Thoracic aorta (tissue), 2 donors: ENCODE results near the gene NPM1. TPM values are rescaled to one million over a fixed set of nuclear protein-coding genes. Genes with fewer than 3 reads are reported as not detected.

Experiments
- ATAC-seq: fragments of 150-250 bp; one replicate; pipeline ENCODE4 v1.8.0; 2017; ENCODE audit warnings: low read depth; ENCODE audit not compliant: insufficient number of reproducible peaks, low FRiP score
- DNase-seq: peaks from one replicate; pipeline ENCODE4 v3.0.0-alpha.2; 2020; ENCODE audit warnings: low spot score
- H3K27ac ChIP-seq, 2 donors: fragments of 200-600 bp; sonication (generic); 1 replicate in 1 of 2; 2 replicates in 1 of 2; pipeline ENCODE4 v1.5.1; 2016; ENCODE audit warnings: mild to moderate bottlenecking in 2 of 2, moderate library complexity in 2 of 2
- H3K27me3 ChIP-seq: fragments of 200-600 bp; sonication (generic); replicated peaks from 2 replicates; pipeline ENCODE4 v1.6.0; 2016; ENCODE audit warnings: mild to moderate bottlenecking; ENCODE audit not compliant: insufficient read depth
- H3K36me3 ChIP-seq: fragments of 200-600 bp; sonication (generic); one replicate; pipeline ENCODE4 v1.5.1; 2016
- H3K4me1 ChIP-seq, 2 donors: fragments of 200-600 bp; sonication (generic); 1 replicate in 1 of 2; 2 replicates in 1 of 2; pipeline versions ENCODE4 v1.5.1 to v1.6.0; 2016; ENCODE audit warnings: low read depth in 2 of 2, mild to moderate bottlenecking in 1 of 2; ENCODE audit not compliant: control insufficient read depth in 1 of 2
- H3K4me3 ChIP-seq: fragments of 200-600 bp; sonication (generic); 2 replicates; pipeline ENCODE4 v1.5.1; 2016; ENCODE audit warnings: mild to moderate bottlenecking
- H3K9me3 ChIP-seq: fragments of 200-600 bp; sonication (generic); 2 replicates; pipeline ENCODE4 v1.5.1; 2016
- total RNA-seq, 2 donors: library from RNA; depleted of rRNA; stranded (reverse); fragments of >200 nt; gene quantifications; one replicate each; pipeline versions ENCODE4 v1.1.0 to v1.2.3, GENCODE V29; 2016
- TF ChIP-seq, protein P1 (sequence below): fragments of 200-600 bp; sonication (generic); IDR thresholded peaks from one replicate; pipeline ENCODE4 v1.5.1; 2019; ENCODE audit warnings: antibody characterized with exemption

Gene NPM1
- total RNA-seq, 2 donors from 2014 or later, result 453 to 1,895 TPM

DNA sequence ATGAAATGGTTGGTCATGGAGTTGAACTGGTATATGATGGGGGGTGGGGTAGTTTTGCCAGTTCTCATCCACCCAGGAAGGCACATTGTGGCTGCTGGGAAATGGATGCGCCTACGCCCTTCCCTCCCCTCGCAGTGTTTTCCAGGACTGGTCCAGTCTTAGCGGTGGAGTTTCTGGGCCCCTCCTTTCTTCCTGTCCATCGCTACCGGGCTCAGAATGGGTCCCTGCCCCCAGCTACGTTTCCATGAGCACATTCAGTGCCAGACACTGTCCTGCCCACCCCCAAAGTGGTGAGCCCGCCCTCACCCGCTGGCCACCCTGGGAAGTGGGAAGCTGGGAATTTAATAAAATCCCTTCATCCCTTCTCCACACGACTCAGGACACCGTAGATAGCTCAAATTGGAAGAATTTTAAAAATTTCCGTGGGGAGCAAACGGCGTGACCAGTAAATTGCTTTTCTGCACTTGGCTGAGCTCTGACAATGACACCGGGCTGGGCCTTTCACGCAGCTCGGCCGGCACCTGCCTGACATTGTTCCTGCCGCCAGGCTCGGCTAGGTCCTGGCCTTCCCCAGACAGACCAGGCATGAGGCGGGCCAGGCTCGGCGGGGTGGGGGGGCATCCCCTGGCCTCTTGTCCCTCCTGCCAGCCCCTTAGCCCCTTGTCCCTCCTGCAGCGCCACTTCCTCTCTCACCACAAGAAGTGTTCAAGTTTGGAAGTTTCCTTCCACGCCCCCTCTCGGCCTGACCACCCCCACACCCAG lies 35.4 kb downstream of the NPM1 start:
- H3K4me3 ChIP-seq, result no peak overlapping the region
- no peak overlapping the region for H3K27ac ChIP-seq
- H3K9me3 ChIP-seq, result no peaks in the 10 kb centered on the region
- ATAC-seq, result no peak
- H3K4me1 ChIP-seq, result peaks cover 14 to 31% of the 10 kb centered on the region in 2 donors
- TF ChIP-seq, protein P1, sequence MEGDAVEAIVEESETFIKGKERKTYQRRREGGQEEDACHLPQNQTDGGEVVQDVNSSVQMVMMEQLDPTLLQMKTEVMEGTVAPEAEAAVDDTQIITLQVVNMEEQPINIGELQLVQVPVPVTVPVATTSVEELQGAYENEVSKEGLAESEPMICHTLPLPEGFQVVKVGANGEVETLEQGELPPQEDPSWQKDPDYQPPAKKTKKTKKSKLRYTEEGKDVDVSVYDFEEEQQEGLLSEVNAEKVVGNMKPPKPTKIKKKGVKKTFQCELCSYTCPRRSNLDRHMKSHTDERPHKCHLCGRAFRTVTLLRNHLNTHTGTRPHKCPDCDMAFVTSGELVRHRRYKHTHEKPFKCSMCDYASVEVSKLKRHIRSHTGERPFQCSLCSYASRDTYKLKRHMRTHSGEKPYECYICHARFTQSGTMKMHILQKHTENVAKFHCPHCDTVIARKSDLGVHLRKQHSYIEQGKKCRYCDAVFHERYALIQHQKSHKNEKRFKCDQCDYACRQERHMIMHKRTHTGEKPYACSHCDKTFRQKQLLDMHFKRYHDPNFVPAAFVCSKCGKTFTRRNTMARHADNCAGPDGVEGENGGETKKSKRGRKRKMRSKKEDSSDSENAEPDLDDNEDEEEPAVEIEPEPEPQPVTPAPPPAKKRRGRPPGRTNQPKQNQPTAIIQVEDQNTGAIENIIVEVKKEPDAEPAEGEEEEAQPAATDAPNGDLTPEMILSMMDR, result no peak
- no peak for DNase-seq
- H3K36me3 ChIP-seq, result no peaks in the 10 kb centered on the region
- H3K27me3 ChIP-seq, result no peaks in the 10 kb centered on the region

DNA sequence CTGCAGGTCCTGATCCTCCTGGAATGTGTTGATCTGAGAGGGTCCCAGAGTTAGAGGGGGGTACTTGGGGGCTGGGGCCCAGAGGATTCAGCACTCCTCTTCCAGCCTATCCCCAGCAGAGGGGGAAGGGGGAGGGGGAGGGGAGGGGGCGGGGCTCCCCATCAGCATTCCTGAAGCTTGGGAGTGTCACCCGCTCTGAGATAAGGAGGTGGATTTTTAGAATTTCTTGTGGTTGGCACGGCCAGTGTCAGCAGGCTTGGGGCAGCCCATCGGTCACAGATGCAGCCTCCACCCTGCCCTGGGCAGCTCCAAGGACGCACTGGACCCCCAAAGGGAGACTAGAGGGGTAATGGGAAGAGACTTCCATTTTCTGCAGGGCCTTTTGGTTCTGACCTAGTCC lies 37.1 kb downstream of the NPM1 start:
- ATAC-seq (no peak), DNase-seq (no peak)
- H3K9me3 ChIP-seq, result no peaks in the 10 kb centered on the region
- no peaks in the 10 kb centered on the region for H3K27me3 ChIP-seq
- no peaks in the 10 kb centered on the region for H3K36me3 ChIP-seq
- TF ChIP-seq, protein P1, result no peak
- H3K4me1 ChIP-seq, result peaks cover 7 to 16% of the 10 kb centered on the region in 2 donors
- no peak overlapping the region for H3K27ac ChIP-seq
- no peak overlapping the region for H3K4me3 ChIP-seq

DNA sequence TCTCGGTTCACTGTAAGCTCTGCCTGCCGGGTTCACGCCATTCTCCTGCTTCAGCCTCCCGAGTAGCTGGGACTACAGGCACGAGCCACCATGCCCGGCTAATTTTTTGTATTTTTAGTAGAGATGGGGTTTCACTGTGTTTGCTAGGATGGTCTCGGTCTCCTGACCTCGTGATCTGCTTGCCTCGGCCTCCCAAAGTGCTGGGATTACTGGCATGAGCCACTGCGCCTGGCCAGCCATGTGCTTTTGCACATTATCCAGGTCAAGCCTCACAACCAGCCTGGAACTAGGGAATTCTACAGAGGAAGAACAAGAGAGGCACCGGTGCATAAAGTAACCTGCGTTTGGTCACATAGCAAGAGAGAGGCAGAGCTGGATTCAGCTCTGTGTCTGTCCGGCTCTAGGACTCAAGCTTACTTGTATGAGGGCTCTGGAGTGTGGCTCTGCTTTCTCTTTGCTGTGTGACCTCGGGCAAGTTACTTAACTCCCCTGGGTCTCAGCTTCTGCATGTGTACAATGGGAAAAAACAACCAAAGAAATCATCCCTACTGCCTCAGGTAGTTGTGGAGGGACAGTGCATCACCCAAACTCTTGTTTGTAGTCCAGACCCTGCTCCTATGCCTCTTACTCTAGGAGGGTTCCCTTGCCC lies 38.1 kb downstream of the NPM1 start:
- H3K4me1 ChIP-seq, result peaks cover under 1 to 6% of the 10 kb centered on the region in 2 donors
- DNase-seq, result no peak
- H3K9me3 ChIP-seq, result no peaks in the 10 kb centered on the region

DNA sequence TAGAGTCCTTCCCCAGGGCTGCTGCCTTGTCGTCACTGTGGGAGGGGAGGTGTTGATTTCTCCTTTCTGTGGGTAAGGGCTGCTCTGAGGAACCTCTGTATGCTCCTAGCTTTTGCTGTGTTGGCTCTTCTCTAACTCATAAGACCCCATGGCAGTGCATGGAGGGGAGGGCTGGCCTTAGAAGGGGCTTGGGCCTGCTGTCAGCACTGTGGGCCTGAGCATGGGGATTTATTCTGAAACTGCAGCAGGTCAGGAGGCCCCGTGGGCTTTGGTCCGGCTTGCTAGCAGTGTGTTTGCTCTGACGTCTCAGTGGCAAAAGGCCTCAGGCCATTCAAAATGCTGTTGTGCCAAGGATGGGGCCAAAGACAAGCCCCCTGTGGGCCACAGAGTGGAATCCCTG lies 38.6 kb downstream of the NPM1 start:
- Histone ChIP-seq H3K27ac (no peak overlapping the region), H3K27me3 (no peaks in the 10 kb centered on the region)
- no peak for ATAC-seq

More for the DNA sequence above, 38.1 kb downstream of the NPM1 start:
- TF ChIP-seq, protein P1, result no peak
- no peaks in the 10 kb centered on the region for H3K27me3 ChIP-seq
- H3K4me3 ChIP-seq, result no peak overlapping the region
- peak; percentile 10 for ATAC-seq
- H3K36me3 ChIP-seq, result no peaks in the 10 kb centered on the region
- H3K27ac ChIP-seq, result no peak overlapping the region

DNA sequence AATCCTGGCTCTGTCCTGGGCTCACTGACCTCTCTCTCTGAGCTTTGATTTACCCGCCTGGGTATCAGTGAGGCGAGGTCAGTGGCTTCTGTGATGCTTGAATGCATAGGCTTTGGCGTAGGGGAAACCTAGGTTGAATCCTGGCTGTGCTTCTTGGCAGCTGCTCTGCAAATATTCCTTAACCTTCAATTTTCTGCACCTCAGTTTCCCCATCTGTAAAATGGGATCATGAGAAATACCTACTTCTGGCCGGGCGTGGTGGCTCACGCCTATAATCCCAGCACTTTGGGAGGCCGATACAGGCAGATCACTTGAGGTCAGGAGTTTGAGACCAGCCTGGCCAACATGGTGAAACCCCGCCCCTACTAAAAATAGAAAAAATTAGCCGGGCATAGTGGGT lies 39.0 kb downstream of the NPM1 start:
- no peaks in the 10 kb centered on the region for H3K4me1 ChIP-seq

More for the DNA sequence above, 38.6 kb downstream of the NPM1 start:
- Histone ChIP-seq H3K4me3 (no peak overlapping the region), H3K4me1 (peaks cover 0 to 2% of the 10 kb centered on the region in 2 donors), H3K36me3 (no peaks in the 10 kb centered on the region), H3K9me3 (no peaks in the 10 kb centered on the region)
- no peak for DNase-seq
- TF ChIP-seq, protein P1, result no peak

More for the DNA sequence above, 39.0 kb downstream of the NPM1 start:
- no peaks in the 10 kb centered on the region for H3K9me3 ChIP-seq
- TF ChIP-seq, protein P1, result no peak
- no peaks in the 10 kb centered on the region for H3K27me3 ChIP-seq
- H3K4me3 ChIP-seq, result no peak overlapping the region
- no peak overlapping the region for H3K27ac ChIP-seq
- H3K36me3 ChIP-seq, result no peaks in the 10 kb centered on the region
- ATAC-seq, result no peak
- DNase-seq, result no peak
